HG02623 (cell line): ENCODE results near the gene NENF.
"Not testable (repeated sequence)": the region's sequence is repeated elsewhere in the genome, so short reads cannot be mapped to it uniquely, and the experiment has no call there.

ENCODE experiments used
- ATAC-seq: cut with Tn5 transposase; IDR thresholded peaks from one replicate; pipeline ENCODE4 v1.9.1; 2021; ENCODE audit warnings: moderate library complexity; ENCODE audit not compliant: unreplicated experiment

Gene NENF

DNA sequence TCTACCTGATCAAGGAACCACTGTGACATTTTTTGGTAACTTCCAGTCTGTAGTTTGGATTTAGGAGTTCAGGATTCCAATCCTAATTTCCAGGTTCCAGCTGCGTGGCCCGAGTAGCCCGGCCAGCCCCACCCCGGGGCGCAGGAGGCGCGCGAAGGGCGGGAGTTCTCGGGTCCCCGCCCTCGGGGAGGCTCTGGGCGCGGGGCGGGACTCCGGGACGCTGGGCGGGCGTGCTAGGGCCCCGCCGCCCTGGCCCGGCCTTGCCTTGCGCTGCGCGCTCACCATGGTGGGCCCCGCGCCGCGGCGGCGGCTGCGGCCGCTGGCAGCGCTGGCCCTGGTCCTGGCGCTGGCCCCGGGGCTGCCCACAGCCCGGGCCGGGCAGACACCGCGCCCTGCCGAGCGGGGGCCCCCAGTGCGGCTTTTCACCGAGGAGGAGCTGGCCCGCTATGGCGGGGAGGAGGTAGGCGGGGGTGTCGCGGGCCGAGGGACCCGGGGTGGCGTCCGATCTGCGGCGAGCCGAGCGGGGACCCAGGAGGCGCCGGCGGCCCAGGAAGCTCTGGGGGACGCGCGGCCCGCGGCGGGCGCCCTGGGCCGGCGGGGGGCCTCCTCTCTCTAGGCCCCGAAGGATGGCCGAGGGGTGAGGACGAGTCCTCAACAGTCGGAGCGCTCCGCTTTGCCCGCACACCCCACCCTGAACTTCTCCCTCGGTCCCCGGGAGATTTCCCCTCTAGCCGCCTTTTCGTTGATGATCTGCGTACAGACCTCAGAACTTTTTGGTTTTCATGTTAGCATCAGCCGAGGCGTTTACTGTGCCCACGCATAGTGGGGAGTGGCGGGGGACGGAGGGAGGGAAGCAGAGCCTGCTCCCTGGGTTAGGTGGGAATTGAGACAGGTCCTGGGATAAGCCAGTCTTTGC lies at the start of gene NENF:
Gene NENF (plus strand): TSS at position 260 of the 916 bp plus-strand sequence. CDS start 24 bp downstream, at position 284.
- peak; percentile 99 for ATAC-seq

DNA sequence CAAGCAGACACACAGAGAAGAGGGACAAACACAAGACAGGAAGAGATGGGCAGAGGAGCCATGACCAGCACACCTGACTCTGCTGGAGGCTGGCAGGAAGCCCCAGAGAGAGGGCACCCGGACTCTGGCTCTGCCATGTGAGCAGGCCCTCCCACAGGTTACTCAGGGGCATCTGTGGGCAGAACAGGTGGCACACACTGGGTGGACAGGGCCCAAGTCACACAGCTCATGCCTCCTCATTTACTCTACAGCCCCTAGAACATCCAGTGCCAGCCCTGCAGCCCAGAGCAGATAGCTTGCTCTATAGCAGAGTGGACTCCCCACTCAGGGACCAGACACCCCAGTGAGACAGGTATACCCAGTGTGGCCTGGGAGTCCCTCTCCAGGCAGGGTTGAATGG lies 46.7 kb upstream of the NENF start:
- ATAC-seq: no peak

DNA sequence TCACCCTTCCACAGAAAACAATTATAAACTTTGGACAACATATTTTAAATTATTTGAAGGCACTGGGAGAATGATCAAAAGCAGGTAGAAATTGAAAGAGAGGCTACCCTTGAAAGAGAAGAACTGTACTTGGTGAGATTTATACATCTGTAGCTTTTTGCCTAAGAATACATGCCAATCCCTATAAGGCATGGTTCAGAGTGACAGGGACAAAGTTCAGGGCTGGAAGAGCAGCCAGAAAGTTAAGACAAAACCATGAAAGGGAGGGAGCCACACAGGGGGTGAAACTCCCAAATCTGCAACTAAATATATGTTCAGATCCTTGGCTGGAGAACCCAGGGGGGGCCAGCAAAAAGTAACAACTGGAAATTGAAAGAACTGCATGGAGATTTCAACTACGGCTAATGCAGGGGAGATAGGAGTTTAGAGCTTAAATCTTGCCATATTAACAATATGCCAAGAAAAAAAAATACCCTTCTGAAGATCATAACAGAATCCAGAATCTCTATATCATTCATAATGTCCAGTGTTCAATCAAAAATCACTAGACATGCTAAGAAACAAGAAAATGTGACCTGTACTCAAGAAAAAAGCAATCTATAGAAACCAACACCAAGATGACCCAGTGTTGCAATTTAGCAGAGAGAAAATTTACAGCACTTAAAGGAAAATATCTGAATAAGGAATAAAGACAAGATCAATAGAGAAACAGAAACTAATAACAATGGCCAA lies 43.6 kb upstream of the NENF start:
- no peak for ATAC-seq

DNA sequence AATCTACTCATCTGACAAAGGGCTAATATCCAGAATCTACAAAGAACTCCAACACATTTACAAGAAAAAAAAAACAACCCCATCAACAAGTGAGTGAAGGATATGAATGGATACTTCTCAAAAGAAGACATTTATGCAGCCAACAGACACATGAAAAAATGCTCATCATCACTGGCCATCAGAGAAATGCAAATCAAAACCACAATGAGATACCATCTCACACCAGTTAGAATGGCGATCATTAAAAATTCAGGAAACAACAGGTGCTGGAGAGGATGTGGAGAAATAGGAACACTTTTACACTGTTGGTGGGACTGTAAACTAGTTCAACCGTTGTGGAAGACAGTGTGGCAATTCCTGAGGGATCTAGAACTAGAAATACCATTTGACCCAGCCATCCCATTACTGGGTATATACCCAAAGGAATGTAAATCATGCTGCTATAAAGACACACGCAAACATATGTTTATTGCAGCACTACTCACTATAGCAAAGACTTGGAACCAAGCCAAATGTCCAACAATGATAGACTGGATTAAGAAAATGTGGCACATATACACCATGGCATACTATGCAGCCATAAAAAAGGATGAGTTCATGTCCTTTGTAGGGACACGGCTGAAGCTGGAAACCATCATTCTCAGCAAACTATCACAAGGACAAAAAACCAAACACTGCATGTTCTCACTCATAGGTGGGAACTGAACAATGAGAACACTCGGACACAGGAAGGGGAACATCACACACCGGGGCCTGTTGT lies 36.9 kb upstream of the NENF start:
- not testable (repeated sequence) for ATAC-seq

DNA sequence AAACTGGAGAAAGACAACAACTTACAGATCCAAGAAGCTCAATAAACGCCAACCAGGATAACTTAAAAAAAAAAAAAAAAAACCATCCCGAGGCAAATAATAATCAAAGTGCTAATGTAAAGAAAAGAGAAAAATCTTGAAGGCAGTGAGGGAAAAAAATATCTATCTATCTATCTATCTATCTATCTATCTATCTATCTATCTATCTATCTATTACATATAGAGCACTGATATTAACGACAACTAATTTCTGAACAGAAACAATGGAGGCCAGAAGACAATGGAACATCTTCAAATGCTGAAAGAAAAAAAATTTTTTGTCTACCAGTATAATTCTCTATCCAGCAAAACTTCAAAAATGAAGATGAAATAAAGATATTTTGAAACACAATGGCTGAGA lies 36.1 kb upstream of the NENF start:
- no peak for ATAC-seq

- no peak for ATAC-seq
These were observed 35.5 kb upstream of the NENF start for GRCh38 chr1:212397171-212397570.

- ATAC-seq: no peak
These were observed 31.7 kb upstream of the NENF start for GRCh38 chr1:212401042-212401441.

- no peak for ATAC-seq
These were observed 30.7 kb upstream of the NENF start for GRCh38 chr1:212401838-212402582.

DNA sequence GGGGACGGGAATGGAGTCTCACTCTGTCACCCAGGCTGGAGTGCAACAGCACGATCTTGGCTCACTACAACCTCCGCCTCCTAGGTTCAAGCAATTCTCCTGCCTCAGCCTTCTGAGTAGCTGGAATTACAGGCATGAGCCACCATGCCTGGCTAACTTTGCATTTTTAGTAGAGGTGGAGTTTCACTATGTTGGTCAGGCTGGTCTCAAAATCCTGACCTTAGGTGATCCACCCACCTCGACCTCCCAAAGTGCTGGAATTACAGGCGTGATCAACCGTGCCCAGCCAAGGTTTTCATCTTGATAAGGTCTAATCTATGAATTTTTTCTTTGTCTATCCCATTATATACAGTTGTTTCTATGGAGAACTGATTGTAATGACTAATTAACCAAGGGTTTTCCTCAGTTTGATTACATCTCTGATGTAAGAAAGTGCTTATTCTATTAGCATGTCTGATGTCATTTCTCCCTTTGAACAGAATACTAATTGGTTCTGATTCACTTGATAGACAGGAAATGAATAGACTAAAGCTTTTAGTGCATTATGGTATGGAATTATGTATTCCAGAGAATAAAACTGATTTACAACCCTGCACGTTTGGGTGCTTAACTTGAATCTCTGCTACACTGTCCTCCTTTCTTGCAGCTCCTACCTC lies 29.9 kb upstream of the NENF start:
- no peak for ATAC-seq

GRCh38 chr1:212410231-212410820 lies 22.4 kb upstream of the NENF start:
- no peak for ATAC-seq

DNA sequence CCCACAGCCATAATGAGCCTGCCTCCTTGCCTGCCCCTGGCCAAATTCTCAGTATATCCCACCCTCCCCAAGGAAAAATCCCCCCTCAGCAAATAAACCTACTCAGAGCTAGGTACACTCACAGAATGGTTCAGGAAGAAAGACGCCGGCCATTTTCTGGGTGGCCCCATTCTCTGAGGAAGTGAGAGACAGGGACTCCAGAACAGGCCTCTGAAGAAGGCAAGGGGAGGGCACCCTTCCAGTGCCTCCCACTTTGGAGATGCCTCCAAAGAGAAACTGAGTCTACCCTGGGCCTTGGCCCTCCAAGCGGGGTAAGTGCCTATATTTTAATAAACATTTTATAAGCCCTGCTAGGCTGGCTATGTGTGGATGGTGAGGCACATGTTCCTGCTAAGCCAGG lies 20.3 kb upstream of the NENF start:
- ATAC-seq: no peak

GRCh38 chr1:212413902-212414327 lies 18.8 kb upstream of the NENF start:
- no peak for ATAC-seq

DNA sequence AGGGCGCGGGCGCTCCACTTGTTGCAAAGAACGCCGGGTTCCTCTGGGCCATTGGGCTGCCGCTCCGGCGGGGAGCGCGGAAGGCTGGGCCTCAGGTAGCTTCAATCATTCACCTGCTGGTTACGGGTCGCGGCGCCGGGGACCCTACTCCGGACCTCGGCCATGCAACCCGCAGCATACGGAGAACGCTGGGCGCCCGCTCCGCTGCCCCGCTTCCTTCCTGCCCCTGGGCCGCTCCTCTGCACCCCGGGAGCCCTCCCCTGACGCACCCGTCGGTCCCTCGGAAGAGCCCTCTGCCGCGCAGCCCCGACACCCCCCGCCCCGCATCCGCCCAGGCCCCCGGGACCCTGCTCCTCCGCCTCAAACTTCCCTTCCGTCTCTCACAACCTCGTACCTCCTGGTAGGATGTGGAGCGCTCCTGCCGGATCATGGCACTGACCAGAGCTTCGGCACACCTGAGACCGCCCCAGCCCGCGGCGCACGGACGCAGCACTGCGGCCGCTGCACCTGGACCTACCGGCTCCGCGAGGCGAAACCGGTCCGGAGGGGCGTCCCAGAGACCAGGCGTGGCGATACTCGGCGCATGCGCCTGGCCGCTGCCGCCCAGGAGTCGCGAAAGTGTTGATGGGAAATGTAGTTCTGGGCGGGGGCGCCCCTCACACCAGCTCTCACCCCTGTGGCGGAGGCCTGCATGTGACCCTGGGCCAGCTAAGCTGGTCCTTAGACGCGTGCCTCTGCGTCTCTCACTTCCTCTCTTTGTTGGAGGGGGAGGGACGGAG lies 18.2 kb upstream of the NENF start, which contains the start of gene PACC1:
Gene PACC1 (minus strand): TSS at position 559 of the 779 bp plus-strand sequence. CDS start 129 bp downstream, at position 430.
- ATAC-seq: peak; percentile 97

DNA sequence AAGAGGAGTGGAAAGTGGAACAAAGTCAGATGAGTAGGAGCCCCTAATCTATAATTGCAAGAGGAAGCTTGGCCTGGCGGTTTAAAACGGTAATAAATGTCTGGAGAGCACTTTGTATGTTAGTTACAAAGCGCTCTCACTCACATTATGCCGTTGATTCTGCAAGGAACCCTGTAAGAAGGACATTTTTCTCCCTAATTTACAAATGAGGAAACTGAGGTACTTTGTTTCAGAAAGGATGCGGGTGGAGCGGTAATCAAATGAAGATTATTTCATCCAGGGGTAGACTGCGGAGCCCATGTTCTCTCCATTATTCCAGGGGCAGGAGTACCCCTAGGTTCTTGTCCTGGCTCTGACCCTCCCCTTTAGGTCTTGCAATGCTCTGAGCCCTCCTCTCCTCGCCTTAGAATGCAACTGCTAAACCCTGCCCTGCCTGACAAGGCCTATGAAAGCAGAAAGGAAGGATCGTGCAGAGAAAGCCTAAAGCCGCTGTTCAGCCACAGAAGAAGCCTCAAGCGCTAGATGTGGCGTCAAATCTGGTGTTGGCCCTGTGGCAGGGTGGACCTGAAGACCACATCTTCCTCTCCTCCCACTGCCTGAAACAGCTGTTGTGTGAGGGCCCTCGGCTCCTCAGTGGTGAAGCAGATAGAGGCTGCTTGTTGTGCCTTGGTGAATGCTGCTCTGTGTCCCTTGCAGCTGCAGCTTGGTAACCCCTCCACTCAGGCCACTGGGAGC lies 17.4 kb upstream of the NENF start:
- no peak for ATAC-seq

DNA sequence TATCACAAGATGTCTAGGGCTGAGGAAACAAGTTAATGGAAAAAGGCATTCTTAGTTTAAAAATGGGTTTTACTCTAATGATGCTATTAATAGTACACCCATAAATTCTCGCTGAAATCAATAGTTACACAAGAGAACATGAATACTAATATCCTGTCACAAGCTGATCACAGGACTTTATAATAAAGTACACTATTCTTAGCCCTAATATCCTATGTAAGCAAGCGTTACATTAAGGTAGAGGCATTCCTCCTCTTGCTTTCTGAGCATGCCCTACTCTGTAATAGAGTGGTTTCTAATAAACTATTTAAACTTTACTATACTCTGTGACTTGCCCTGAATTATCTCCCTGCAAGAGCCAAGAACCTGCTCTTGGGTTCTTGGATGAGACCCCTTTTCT lies 11.6 kb upstream of the NENF start:
- ATAC-seq: no peak

DNA sequence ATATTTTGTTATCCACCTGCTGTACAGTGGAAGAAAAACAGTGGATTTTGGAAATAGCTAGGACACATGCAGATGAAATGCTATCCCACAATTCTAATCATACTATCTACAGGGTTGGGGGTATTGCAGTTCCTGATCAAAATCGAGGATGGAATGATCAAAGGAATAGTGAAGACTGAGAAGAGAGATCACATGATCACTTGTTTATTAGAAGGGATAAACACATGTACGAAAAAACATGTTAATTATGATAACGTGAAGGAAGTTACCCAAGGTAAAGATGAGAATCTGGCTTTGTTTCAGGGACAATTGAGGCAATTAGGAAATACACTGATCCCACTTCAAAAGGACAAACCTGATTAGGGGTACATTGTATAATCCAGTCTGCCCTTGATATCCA lies 8.8 kb upstream of the NENF start:
- ATAC-seq: no peak

GRCh38 chr1:212428496-212428895 lies 4.2 kb upstream of the NENF start:
- ATAC-seq: no peak

DNA sequence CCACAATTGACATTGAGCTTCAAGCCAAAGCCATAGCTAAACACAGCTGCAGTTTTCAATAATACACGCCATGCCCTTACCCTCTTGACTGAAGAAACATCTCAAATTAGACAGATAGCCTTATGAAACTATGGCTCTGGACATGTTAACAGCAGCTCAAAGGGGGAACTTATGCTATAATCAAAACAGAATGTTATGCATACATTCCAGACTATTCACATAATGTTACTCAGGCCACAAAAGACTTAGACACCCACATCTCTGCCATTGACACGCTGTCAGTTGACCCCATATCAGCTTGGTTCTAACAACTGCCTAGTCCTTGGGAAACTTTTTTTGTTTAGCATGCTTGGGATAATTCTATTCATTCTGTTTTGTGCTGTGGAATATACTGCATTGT lies 2.3 kb upstream of the NENF start:
- ATAC-seq: no peak
